SK-N-MC (cell line): ENCODE measurements around the gene PPP1R9A.

Source experiments
- DNase-seq: peaks from one replicate; pipeline ENCODE4 v3.0.0-alpha.2; 2011; ENCODE audit warnings: low read depth, low spot score
- H3K27ac ChIP-seq: fragments of 200-600 bp; sonication (generic); 2 replicates; pipeline ENCODE4 v1.5.1; 2016; ENCODE audit warnings: mixed run types
- H3K36me3 ChIP-seq: fragments of 200-600 bp; sonication (generic); 2 replicates; pipeline ENCODE4 v1.6.1; 2017; ENCODE audit warnings: antibody characterized with exemption, low read length, mixed read lengths; ENCODE audit not compliant: insufficient read depth
- H3K4me3 ChIP-seq: fragments of 200-600 bp; sonication (generic); 2 replicates; pipeline ENCODE4 v1.5.1; 2016
- H3K9ac ChIP-seq: fragments of 200-600 bp; sonication (generic); 2 replicates; pipeline ENCODE4 v1.8.0; 2017; ENCODE audit warnings: mixed run types, mixed read lengths; ENCODE audit not compliant: insufficient read length
- H3K9me3 ChIP-seq: fragments of 200-600 bp; sonication (generic); 2 replicates; pipeline ENCODE4 v1.6.1; 2017; ENCODE audit warnings: low read depth, mild to moderate bottlenecking, antibody characterized with exemption, low read length, moderate library complexity, mixed read lengths
- EZH2 ChIP-seq: fragments of 200-600 bp; sonication (generic); IDR thresholded peaks from one replicate; pipeline ENCODE4 v1.6.1; 2017; ENCODE audit warnings: antibody characterized with exemption
- FOXP2 ChIP-seq: optimal IDR thresholded peaks from 2 replicates; pipeline ENCODE3; 2011; ENCODE audit warnings: mild to moderate bottlenecking, moderate library complexity; ENCODE audit not compliant: insufficient read depth; ENCODE audit errors: extremely low read length, control extremely low read depth
- POLR2AphosphoS5 ChIP-seq: IDR thresholded peaks from 2 replicates; pipeline ENCODE4 v1.6.1; 2012; ENCODE audit warnings: mild to moderate bottlenecking, low read depth, low read length, borderline replicate concordance

Gene PPP1R9A

GRCh38 chr7:95322854-95323253, 415.5 kb downstream of the PPP1R9A start:
- Histone ChIP-seq H3K36me3 (no peaks in the 10 kb centered on the region), H3K27ac (no peak overlapping the region), H3K9me3 (no peaks in the 10 kb centered on the region), H3K9ac (no peak overlapping the region), H3K4me3 (no peak overlapping the region)
- no peak for TF ChIP-seq POLR2AphosphoS5
- no peak for TF ChIP-seq EZH2
- no peak for TF ChIP-seq FOXP2
- DNase-seq, result no peak

- Histone ChIP-seq H3K4me3 (no peak overlapping the region), H3K9me3 (no peaks in the 10 kb centered on the region), H3K27ac (no peak overlapping the region), H3K36me3 (no peaks in the 10 kb centered on the region), H3K9ac (no peak overlapping the region)
- DNase-seq, result no peak
- TF ChIP-seq POLR2AphosphoS5, result no peak
- TF ChIP-seq EZH2, result no peak
- TF ChIP-seq FOXP2, result no peak
Observed at GRCh38 chr7:95323410-95324129, 416.2 kb downstream of the PPP1R9A start.

GRCh38 chr7:95324431-95324830, 417.0 kb downstream of the PPP1R9A start, which contains the start of gene PON1:
PON1 (minus strand) TSS chr7:95324532; CDS start chr7:95324475, 57 bp downstream.
- H3K27ac ChIP-seq, result no peak within 1 kb of the TSS
- no peak for DNase-seq
- H3K9me3 ChIP-seq, result no peaks in the 10 kb centered on the region
- TF ChIP-seq POLR2AphosphoS5 (no peak), FOXP2 (no peak), EZH2 (no peak)
- no peak within 1 kb of the TSS for H3K4me3 ChIP-seq
- H3K36me3 ChIP-seq, result no peaks in the 10 kb centered on the region
- H3K9ac ChIP-seq, result no peak within 1 kb of the TSS

- Histone ChIP-seq H3K4me3 (no peak overlapping the region), H3K9ac (no peak overlapping the region), H3K36me3 (no peaks in the 10 kb centered on the region), H3K27ac (no peak overlapping the region), H3K9me3 (no peaks in the 10 kb centered on the region)
- DNase-seq, result no peak
- no peak for TF ChIP-seq FOXP2
- TF ChIP-seq EZH2, result no peak
- no peak for TF ChIP-seq POLR2AphosphoS5
Observed at GRCh38 chr7:95327356-95327755, 420.0 kb downstream of the PPP1R9A start.

- H3K9me3 ChIP-seq, result no peaks in the 10 kb centered on the region
- no peak for DNase-seq
- TF ChIP-seq EZH2 (no peak), POLR2AphosphoS5 (no peak), FOXP2 (no peak)
- H3K4me3 ChIP-seq, result no peak overlapping the region
- H3K36me3 ChIP-seq, result no peaks in the 10 kb centered on the region
- H3K27ac ChIP-seq, result no peak overlapping the region
- no peak overlapping the region for H3K9ac ChIP-seq
Observed at GRCh38 chr7:95330204-95330960, 423.0 kb downstream of the PPP1R9A start.

GRCh38 chr7:95330961-95331337, 423.6 kb downstream of the PPP1R9A start:
- no peak overlapping the region for H3K27ac ChIP-seq
- no peaks in the 10 kb centered on the region for H3K9me3 ChIP-seq

GRCh38 chr7:95334447-95334846, 427.1 kb downstream of the PPP1R9A start:
- Histone ChIP-seq H3K9ac (no peak overlapping the region), H3K27ac (no peak overlapping the region), H3K4me3 (no peak overlapping the region), H3K9me3 (no peaks in the 10 kb centered on the region), H3K36me3 (no peaks in the 10 kb centered on the region)
- no peak for TF ChIP-seq POLR2AphosphoS5
- no peak for TF ChIP-seq EZH2
- TF ChIP-seq FOXP2, result no peak
- no peak for DNase-seq

More at GRCh38 chr7:95330961-95331337, 423.6 kb downstream of the PPP1R9A start:
- H3K4me3 ChIP-seq, result no peak overlapping the region
- H3K36me3 ChIP-seq, result no peaks in the 10 kb centered on the region
- TF ChIP-seq POLR2AphosphoS5, result no peak
- TF ChIP-seq FOXP2, result no peak
- no peak for TF ChIP-seq EZH2
- no peak overlapping the region for H3K9ac ChIP-seq
- DNase-seq, result no peak

- DNase-seq, result no peak
- no peak overlapping the region for H3K4me3 ChIP-seq
- TF ChIP-seq FOXP2, result no peak
- no peak for TF ChIP-seq POLR2AphosphoS5
- TF ChIP-seq EZH2, result no peak
- H3K9ac ChIP-seq, result no peak overlapping the region
- H3K36me3 ChIP-seq, result no peaks in the 10 kb centered on the region
- H3K27ac ChIP-seq, result no peak overlapping the region
- no peaks in the 10 kb centered on the region for H3K9me3 ChIP-seq
Observed at GRCh38 chr7:95335093-95335492, 427.7 kb downstream of the PPP1R9A start.

- no peak for DNase-seq
- no peaks in the 10 kb centered on the region for H3K9me3 ChIP-seq
- H3K9ac ChIP-seq, result no peak overlapping the region
- H3K4me3 ChIP-seq, result no peak overlapping the region
- H3K27ac ChIP-seq, result no peak overlapping the region
- no peaks in the 10 kb centered on the region for H3K36me3 ChIP-seq
- no peak for TF ChIP-seq EZH2
- no peak for TF ChIP-seq POLR2AphosphoS5
- no peak for TF ChIP-seq FOXP2
Observed at GRCh38 chr7:95338832-95339231, 431.4 kb downstream of the PPP1R9A start.
